Measurements from ENCODE around the gene METTL16.

Gene METTL16

DNA sequence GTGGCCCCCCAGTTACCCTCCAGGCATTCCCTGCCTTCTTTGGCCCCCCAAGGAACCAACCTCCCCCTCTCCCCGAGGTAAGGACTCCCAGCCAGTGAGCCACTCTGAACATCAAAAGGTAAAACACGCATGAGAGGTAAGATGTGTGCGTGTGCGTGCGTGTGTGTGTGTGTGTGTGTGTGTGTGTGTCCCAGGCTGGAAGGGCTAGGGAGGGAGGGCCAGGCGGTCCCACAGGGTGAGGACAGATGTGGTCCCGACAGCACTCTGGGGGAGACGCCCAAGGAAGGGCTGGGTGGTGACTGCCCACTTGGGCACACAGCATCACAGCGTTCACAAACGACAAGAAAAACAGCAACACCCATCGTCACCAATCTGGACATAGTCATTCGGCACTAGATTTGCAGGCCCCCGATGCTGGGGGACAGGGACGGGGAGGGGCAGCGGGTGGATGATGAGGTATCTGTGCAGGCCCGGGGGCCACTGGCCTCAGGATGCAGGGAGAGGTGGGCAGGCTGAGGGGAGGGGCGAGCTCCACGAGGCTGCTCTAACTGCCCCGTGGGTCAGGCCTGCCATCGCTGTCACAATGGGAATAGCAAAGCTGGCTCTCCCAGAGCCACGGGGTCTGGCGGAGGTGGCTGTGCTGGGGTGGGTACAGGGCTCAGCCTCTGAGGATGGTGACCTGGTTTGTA, 127.1 kb downstream of the METTL16 start:
- Histone ChIP-seq H3K36me3 (ENCODE audit: insufficient read depth, low read length) (peaks cover 14% of the 10 kb centered on the region; the same call in 1 of the 2 replicates), H3K4me2 (ENCODE audit: low read depth, low read length, poor library complexity, severe bottlenecking) (no peak overlapping the region), H3K9me3 (ENCODE audit: insufficient read depth, low read depth, low read length) (no peaks in the 10 kb centered on the region), H2AFZ (ENCODE audit: low read length) (no peak overlapping the region), H3K79me2 (ENCODE audit: insufficient read depth, low read length) (no peaks in the 10 kb centered on the region), H3K27me3 (ENCODE audit: insufficient read depth, low read length, poor library complexity, severe bottlenecking) (no peaks in the 10 kb centered on the region), H3K4me1 (ENCODE audit: insufficient read depth, low read length, poor library complexity, severe bottlenecking) (no peaks in the 10 kb centered on the region), H3K4me3 (ENCODE audit: low read length, poor library complexity, severe bottlenecking) (no peak overlapping the region), H3F3A (ENCODE audit: low read depth) (no peaks in the 10 kb centered on the region), H3K9ac (ENCODE audit: low read depth, low read length, poor library complexity, severe bottlenecking) (no peak overlapping the region), H3K9me2 (replicated peaks; ENCODE audit: low read depth, low read length) (no peaks in the 10 kb centered on the region), H4K20me1 (ENCODE audit: insufficient read depth, low read length, poor library complexity, severe bottlenecking) (no peaks in the 10 kb centered on the region)
- TF ChIP-seq, protein P1, sequence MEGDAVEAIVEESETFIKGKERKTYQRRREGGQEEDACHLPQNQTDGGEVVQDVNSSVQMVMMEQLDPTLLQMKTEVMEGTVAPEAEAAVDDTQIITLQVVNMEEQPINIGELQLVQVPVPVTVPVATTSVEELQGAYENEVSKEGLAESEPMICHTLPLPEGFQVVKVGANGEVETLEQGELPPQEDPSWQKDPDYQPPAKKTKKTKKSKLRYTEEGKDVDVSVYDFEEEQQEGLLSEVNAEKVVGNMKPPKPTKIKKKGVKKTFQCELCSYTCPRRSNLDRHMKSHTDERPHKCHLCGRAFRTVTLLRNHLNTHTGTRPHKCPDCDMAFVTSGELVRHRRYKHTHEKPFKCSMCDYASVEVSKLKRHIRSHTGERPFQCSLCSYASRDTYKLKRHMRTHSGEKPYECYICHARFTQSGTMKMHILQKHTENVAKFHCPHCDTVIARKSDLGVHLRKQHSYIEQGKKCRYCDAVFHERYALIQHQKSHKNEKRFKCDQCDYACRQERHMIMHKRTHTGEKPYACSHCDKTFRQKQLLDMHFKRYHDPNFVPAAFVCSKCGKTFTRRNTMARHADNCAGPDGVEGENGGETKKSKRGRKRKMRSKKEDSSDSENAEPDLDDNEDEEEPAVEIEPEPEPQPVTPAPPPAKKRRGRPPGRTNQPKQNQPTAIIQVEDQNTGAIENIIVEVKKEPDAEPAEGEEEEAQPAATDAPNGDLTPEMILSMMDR (conservative IDR thresholded peaks at IDR 0.05; ENCODE audit: low read length), result no peak
- no peak for TF ChIP-seq EZH2phosphoT487 (IDR thresholded peaks at IDR 0.05; ENCODE audit: borderline replicate concordance)

DNA sequence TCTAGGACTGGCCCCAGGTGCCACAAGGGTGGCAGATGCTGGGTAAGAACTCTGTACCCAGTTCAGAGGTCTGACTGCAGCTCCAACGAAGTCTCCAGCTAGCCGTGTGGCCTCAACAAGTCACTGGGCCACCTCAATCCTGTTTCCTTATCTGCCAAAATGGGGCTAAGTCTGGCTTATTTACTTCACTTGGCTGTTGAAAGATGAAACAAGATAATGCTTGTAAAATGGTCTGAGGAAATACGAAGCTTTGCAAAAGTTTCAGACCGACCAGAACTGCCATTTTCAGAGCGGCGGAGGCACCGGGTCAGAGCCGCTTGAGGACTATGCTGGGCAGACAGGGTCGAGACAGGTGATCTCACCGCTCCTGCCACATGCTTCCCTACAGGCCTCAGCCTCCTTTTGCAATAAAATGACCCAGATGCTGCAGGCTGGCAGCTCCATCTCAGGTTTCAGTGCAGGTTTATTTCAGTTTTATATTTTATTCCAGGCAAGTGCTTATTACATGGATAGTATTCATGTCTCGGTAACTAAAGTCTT, 128.0 kb downstream of the METTL16 start:
- no peaks in the 10 kb centered on the region for H3F3A ChIP-seq (ENCODE audit: low read depth)
- H3K9ac ChIP-seq (ENCODE audit: low read depth, low read length, poor library complexity, severe bottlenecking), result no peak overlapping the region
- no peak overlapping the region for H3K4me2 ChIP-seq (ENCODE audit: low read depth, low read length, poor library complexity, severe bottlenecking)
- no peaks in the 10 kb centered on the region for H3K9me3 ChIP-seq (ENCODE audit: insufficient read depth, low read depth, low read length)
- H2AFZ ChIP-seq (ENCODE audit: low read length), result no peak overlapping the region
- TF ChIP-seq, protein P1 (conservative IDR thresholded peaks at IDR 0.05; ENCODE audit: low read length), result no peak
- TF ChIP-seq EZH2phosphoT487 (IDR thresholded peaks at IDR 0.05; ENCODE audit: borderline replicate concordance), result no peak
- H3K27me3 ChIP-seq (ENCODE audit: insufficient read depth, low read length, poor library complexity, severe bottlenecking), result no peaks in the 10 kb centered on the region
- H4K20me1 ChIP-seq (ENCODE audit: insufficient read depth, low read length, poor library complexity, severe bottlenecking), result no peaks in the 10 kb centered on the region
- H3K4me3 ChIP-seq (ENCODE audit: low read length, poor library complexity, severe bottlenecking), result no peak overlapping the region
- H3K4me1 ChIP-seq (ENCODE audit: insufficient read depth, low read length, poor library complexity, severe bottlenecking), result no peaks in the 10 kb centered on the region
- H3K9me2 ChIP-seq (replicated peaks; ENCODE audit: low read depth, low read length), result no peaks in the 10 kb centered on the region
- no peaks in the 10 kb centered on the region for H3K79me2 ChIP-seq (ENCODE audit: insufficient read depth, low read length)
- peaks cover 14% of the 10 kb centered on the region; the same call in 1 of the 2 replicates for H3K36me3 ChIP-seq (ENCODE audit: insufficient read depth, low read length)

DNA sequence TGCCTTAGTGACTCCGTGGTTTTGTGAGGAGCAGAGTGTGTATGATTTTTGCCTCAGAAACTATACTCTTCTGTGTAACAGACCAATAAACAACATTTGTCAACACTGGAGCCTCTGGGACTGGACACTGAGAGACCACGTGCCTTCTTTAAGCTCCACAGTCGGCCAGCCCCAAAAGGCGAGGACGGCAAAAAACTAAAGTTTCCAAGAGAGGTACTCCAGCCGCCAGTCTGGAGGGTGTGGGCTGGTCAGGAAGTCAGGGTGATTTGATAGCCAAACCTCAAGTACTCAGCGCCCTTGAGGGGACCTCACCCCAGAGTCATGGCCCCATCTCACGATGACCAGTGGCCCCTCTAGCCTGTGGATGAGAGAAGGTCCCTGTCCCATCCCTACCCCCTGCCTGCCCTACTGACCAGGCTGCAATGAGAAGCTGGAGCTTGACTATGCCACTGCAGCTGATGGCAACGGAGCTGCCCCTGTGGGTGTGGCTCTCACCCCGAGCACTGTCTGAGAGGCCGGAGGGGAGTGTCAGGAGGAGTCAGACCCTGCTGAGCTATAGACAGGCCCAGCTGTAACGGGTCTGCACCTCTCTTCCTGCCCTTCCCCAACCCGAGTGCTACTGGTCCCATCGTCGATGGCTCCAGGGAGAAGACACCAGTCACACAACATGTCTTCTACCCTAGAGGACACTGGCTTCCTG, 130.6 kb downstream of the METTL16 start:
- TF ChIP-seq EZH2phosphoT487 (IDR thresholded peaks at IDR 0.05; ENCODE audit: borderline replicate concordance), result no peak
- TF ChIP-seq, protein P1 (conservative IDR thresholded peaks at IDR 0.05; ENCODE audit: low read length), result no peak
- Histone ChIP-seq H3F3A (ENCODE audit: low read depth) (no peaks in the 10 kb centered on the region), H2AFZ (ENCODE audit: low read length) (no peak overlapping the region), H3K27me3 (ENCODE audit: insufficient read depth, low read length, poor library complexity, severe bottlenecking) (no peaks in the 10 kb centered on the region), H4K20me1 (ENCODE audit: insufficient read depth, low read length, poor library complexity, severe bottlenecking) (no peaks in the 10 kb centered on the region), H3K4me1 (ENCODE audit: insufficient read depth, low read length, poor library complexity, severe bottlenecking) (no peaks in the 10 kb centered on the region), H3K36me3 (ENCODE audit: insufficient read depth, low read length) (peaks cover 7% of the 10 kb centered on the region; the same call in 1 of the 2 replicates), H3K79me2 (ENCODE audit: insufficient read depth, low read length) (no peaks in the 10 kb centered on the region), H3K9ac (ENCODE audit: low read depth, low read length, poor library complexity, severe bottlenecking) (no peak overlapping the region), H3K9me3 (ENCODE audit: insufficient read depth, low read depth, low read length) (no peaks in the 10 kb centered on the region), H3K9me2 (replicated peaks; ENCODE audit: low read depth, low read length) (no peaks in the 10 kb centered on the region), H3K4me3 (ENCODE audit: low read length, poor library complexity, severe bottlenecking) (no peak overlapping the region), H3K4me2 (ENCODE audit: low read depth, low read length, poor library complexity, severe bottlenecking) (no peak overlapping the region)
